Spinal cord (tissue), 10 donors: ENCODE results near the gene GNB2. TPM values are rescaled to one million over a fixed set of nuclear protein-coding genes. Genes with fewer than 3 reads are reported as not detected.
"Not testable (repeated sequence)": the region's sequence is repeated elsewhere in the genome, so short reads cannot be mapped to it uniquely, and the experiment has no call there.

ENCODE experiments used
- DNase-seq, 6 donors: peaks; one replicate each; pipeline versions ENCODE4 v3.0.0 to v3.0.0-alpha.2; 2013 to 2015; ENCODE audit warnings: low spot score in 6 of 6, low read depth in 4 of 6
- H3K27ac ChIP-seq: one replicate; pipeline ENCODE4 v1.5.1; 2013; ENCODE audit warnings: low read depth, low read length, control low read depth
- H3K27me3 ChIP-seq: one replicate; pipeline ENCODE4 v1.6.1; 2013; ENCODE audit warnings: low read length; ENCODE audit not compliant: control insufficient read depth, insufficient read depth
- H3K36me3 ChIP-seq: one replicate; pipeline ENCODE4 v1.6.1; 2013; ENCODE audit warnings: low read length; ENCODE audit not compliant: control insufficient read depth, insufficient read depth
- H3K4me1 ChIP-seq: one replicate; pipeline ENCODE4 v1.6.1; 2013; ENCODE audit warnings: low read length; ENCODE audit not compliant: control insufficient read depth, insufficient read depth
- H3K4me3 ChIP-seq: one replicate; pipeline ENCODE4 v1.5.1; 2013; ENCODE audit warnings: low read depth, low read length, control low read depth
- H3K9me3 ChIP-seq: one replicate; pipeline ENCODE4 v1.6.1; 2013; ENCODE audit warnings: low read length; ENCODE audit not compliant: control insufficient read depth, insufficient read depth
- WGBS: methylation state at CpG from one replicate; pipeline ENCODE4 v1.1.5; 2013; ENCODE audit warnings: missing lambda C conversion rate; ENCODE audit not compliant: insufficient coverage; 5-methylcytosine and 5-hydroxymethylcytosine counted together
- polyA plus RNA-seq, 2 donors: library from polyadenylated mRNA; unstranded; fragments of 120-200 nt; gene quantifications; one replicate each; pipeline ENCODE4 v1.2.1, GENCODE V29; 2013; ENCODE audit not compliant: insufficient read length in 2 of 2
- total RNA-seq, 2 donors: library from RNA; depleted of rRNA in 1 of 2; stranded (reverse); fragments of 120-200 nt in 1 of 2; fragments of >200 nt in 1 of 2; gene quantifications; one replicate each; pipeline versions ENCODE4 v1.2.3 to v1.2.4, GENCODE V29; 2013 to 2014
- donor health status: healthy.

GNB2 gene
- total and polyA plus RNA-seq, 4 donors: 74.9 to 353 (median 215) TPM

GRCh38 chr7:100694098-100694745 is 20.7 kb downstream of the GNB2 start, which contains the start of gene GIGYF1:
TSS of gene GIGYF1 (minus strand) at chr7:100694250. CDS start at chr7:100688238, 6,012 bp downstream.
- Histone ChIP-seq H3K36me3 (peaks cover 19% of the 10 kb centered on the region), H3K4me3 (peak within 1 kb of the TSS; percentile 56), H3K4me1 (peaks cover 49% of the 10 kb centered on the region), H3K27ac (peak within 1 kb of the TSS; percentile 52), H3K27me3 (no peaks in the 10 kb centered on the region), H3K9me3 (no peaks in the 10 kb centered on the region)
- under 1% methylated on average over 49 of the region's 102 CpGs for WGBS
- DNase-seq: peak in 2 of 6 donors; percentile 86 to 89

- peaks cover 32% of the 10 kb centered on the region for H3K4me1 ChIP-seq
- H3K27me3 ChIP-seq: no peaks in the 10 kb centered on the region
- 84% methylated on average over 4 of the region's 6 CpGs for WGBS
- H3K4me3 ChIP-seq: no peak overlapping the region
- no peak for DNase-seq
- peaks cover 5% of the 10 kb centered on the region for H3K36me3 ChIP-seq
- H3K27ac ChIP-seq: no peak overlapping the region
- no peaks in the 10 kb centered on the region for H3K9me3 ChIP-seq
These were observed 22.6 kb downstream of the GNB2 start for GRCh38 chr7:100696123-100696521.

GRCh38 chr7:100699018-100699417 is 25.5 kb downstream of the GNB2 start:
- WGBS: 88% methylated on average over 5 of the region's 6 CpGs
- Histone ChIP-seq H3K9me3 (no peaks in the 10 kb centered on the region), H3K36me3 (no peaks in the 10 kb centered on the region), H3K27me3 (no peaks in the 10 kb centered on the region), H3K4me1 (peaks cover 9% of the 10 kb centered on the region), H3K4me3 (no peak overlapping the region), H3K27ac (no peak overlapping the region)
- no peak for DNase-seq

- not testable (repeated sequence) for H3K36me3 ChIP-seq, H3K27me3 ChIP-seq, H3K27ac ChIP-seq, DNase-seq, H3K4me3 ChIP-seq, H3K9me3 ChIP-seq
- WGBS: 95% methylated on average over 3 of the region's 3 CpGs
- H3K4me1 ChIP-seq: peaks cover 11% of the 10 kb centered on the region
These were observed 27.5 kb downstream of the GNB2 start for GRCh38 chr7:100701089-100701488.

- Histone ChIP-seq H3K36me3 (peaks cover 22% of the 10 kb centered on the region), H3K27ac (peak overlapping the region; percentile 97), H3K9me3 (no peaks in the 10 kb centered on the region), H3K4me3 (peak overlapping the region; percentile 95), H3K27me3 (no peaks in the 10 kb centered on the region), H3K4me1 (peaks cover 20% of the 10 kb centered on the region)
- peak; percentile 43 to 91 (median 70) for DNase-seq
- under 1% methylated on average over 25 of the region's 25 CpGs for WGBS
These were observed 31.8 kb downstream of the GNB2 start for GRCh38 chr7:100705320-100705752.

GRCh38 chr7:100705753-100706671 is 32.5 kb downstream of the GNB2 start, which contains the start of gene POP7:
TSS of gene POP7 (plus strand) at chr7:100706121. CDS start at chr7:100706831, 710 bp downstream.
- 0% methylated on average over 83 of the region's 86 CpGs for WGBS
- Histone ChIP-seq H3K36me3 (peaks cover 22% of the 10 kb centered on the region), H3K4me3 (peak within 1 kb of the TSS; percentile 95), H3K9me3 (no peaks in the 10 kb centered on the region), H3K27ac (peak within 1 kb of the TSS; percentile 97), H3K4me1 (peaks cover 20% of the 10 kb centered on the region), H3K27me3 (no peaks in the 10 kb centered on the region)
- peak; percentile 96 to 99 (median 98) for DNase-seq

- Histone ChIP-seq H3K4me1 (peaks cover 23% of the 10 kb centered on the region), H3K36me3 (peaks cover 25% of the 10 kb centered on the region), H3K4me3 (peak overlapping the region; percentile 95), H3K27ac (no peak overlapping the region), H3K9me3 (no peaks in the 10 kb centered on the region), H3K27me3 (no peaks in the 10 kb centered on the region)
- no peak for DNase-seq
- 17% methylated on average over 31 of the region's 34 CpGs for WGBS
These were observed 33.3 kb downstream of the GNB2 start for GRCh38 chr7:100706672-100707311.

GRCh38 chr7:100708395-100708794 is 34.9 kb downstream of the GNB2 start:
- H3K4me1 ChIP-seq: peaks cover 23% of the 10 kb centered on the region
- H3K27me3 ChIP-seq: no peaks in the 10 kb centered on the region
- H3K4me3 ChIP-seq: no peak overlapping the region
- 100% methylated on average over 2 of the region's 6 CpGs for WGBS
- DNase-seq: no peak
- H3K9me3 ChIP-seq: no peaks in the 10 kb centered on the region
- H3K27ac ChIP-seq: no peak overlapping the region
- peaks cover 25% of the 10 kb centered on the region for H3K36me3 ChIP-seq

- Histone ChIP-seq H3K9me3 (no peaks in the 10 kb centered on the region), H3K27ac (no peak overlapping the region), H3K4me3 (no peak overlapping the region), H3K4me1 (peaks cover 15% of the 10 kb centered on the region), H3K27me3 (no peaks in the 10 kb centered on the region), H3K36me3 (peaks cover 25% of the 10 kb centered on the region)
- WGBS: 97% methylated on average over 3 of the region's 4 CpGs
- no peak for DNase-seq
These were observed 36.9 kb downstream of the GNB2 start for GRCh38 chr7:100710452-100710851.
